H9 (cell line): ENCODE measurements around the gene MAOA. TPM values are rescaled to one million over a fixed set of nuclear protein-coding genes. Genes with fewer than 3 reads are reported as not detected.

Source experiments
- DNase-seq: peaks from one replicate; pipeline ENCODE4 v3.0.0-alpha.2; 2017
- H2AFZ ChIP-seq: one replicate; pipeline ENCODE4 v1.6.1; 2013; ENCODE audit warnings: mild to moderate bottlenecking, low read length, control low read depth, moderate library complexity
- H2AK5ac ChIP-seq: 2 replicates; pipeline ENCODE4 v1.6.1; 2013; ENCODE audit warnings: low read length, control low read depth, mixed read lengths; ENCODE audit not compliant: insufficient read length
- H2BK120ac ChIP-seq: one replicate; pipeline ENCODE4 v1.6.1; 2013; ENCODE audit warnings: low read depth, mild to moderate bottlenecking, low read length, control low read depth, inconsistent platforms; ENCODE audit not compliant: poor library complexity, severe bottlenecking
- H2BK12ac ChIP-seq: 2 replicates; pipeline ENCODE4 v1.6.1; 2013; ENCODE audit warnings: low read length, control low read depth, mixed read lengths, low read depth; ENCODE audit not compliant: insufficient read length
- H2BK15ac ChIP-seq: 2 replicates; pipeline ENCODE4 v1.6.1; 2013; ENCODE audit warnings: low read depth, low read length, control low read depth
- H2BK20ac ChIP-seq: one replicate; pipeline ENCODE4 v1.6.1; 2013; ENCODE audit warnings: low read depth, mild to moderate bottlenecking, low read length, control low read depth, inconsistent platforms; ENCODE audit not compliant: poor library complexity, severe bottlenecking
- H2BK5ac ChIP-seq: 2 replicates; pipeline ENCODE4 v1.6.1; 2013; ENCODE audit warnings: low read length, control low read depth, mixed read lengths; ENCODE audit not compliant: insufficient read length
- H3K14ac ChIP-seq: 2 replicates; pipeline ENCODE4 v1.6.1; 2013; ENCODE audit warnings: low read length, control low read depth; ENCODE audit not compliant: insufficient read depth
- H3K18ac ChIP-seq: 2 replicates; pipeline ENCODE4 v1.6.1; 2013; ENCODE audit warnings: low read depth, mild to moderate bottlenecking, mixed read lengths, low read length, control low read depth; ENCODE audit not compliant: insufficient read length
- H3K23ac ChIP-seq: 2 replicates; pipeline ENCODE4 v1.6.1; 2013; ENCODE audit warnings: low read length, control low read depth, mixed read lengths, low read depth; ENCODE audit not compliant: insufficient read length
- H3K23me2 ChIP-seq: 2 replicates; pipeline ENCODE4 v1.6.1; 2013; ENCODE audit warnings: low read depth, mild to moderate bottlenecking, mixed read lengths, low read length, control low read depth; ENCODE audit not compliant: insufficient read length, poor library complexity, severe bottlenecking
- H3K27ac ChIP-seq: 2 replicates; pipeline ENCODE4 v1.5.1; 2013; ENCODE audit warnings: low read length, control low read depth, mixed read lengths, low read depth; ENCODE audit not compliant: insufficient read length
- H3K27me3 ChIP-seq: 2 replicates; pipeline ENCODE4 v1.6.1; 2013; ENCODE audit warnings: low read length, control low read depth, inconsistent platforms; ENCODE audit not compliant: insufficient read depth
- H3K4ac ChIP-seq: 2 replicates; pipeline ENCODE4 v1.6.1; 2013; ENCODE audit warnings: low read depth, mild to moderate bottlenecking, control low read depth, inconsistent platforms, low read length, moderate library complexity
- H3K4me1 ChIP-seq: 2 replicates; pipeline ENCODE4 v1.6.1; 2013; ENCODE audit warnings: low read length, control low read depth, inconsistent platforms; ENCODE audit not compliant: insufficient read depth
- H3K4me2 ChIP-seq: 2 replicates; pipeline ENCODE4 v1.6.1; 2013; ENCODE audit warnings: low read length, control low read depth, mixed read lengths; ENCODE audit not compliant: insufficient read length, insufficient read depth
- H3K56ac ChIP-seq: 2 replicates; pipeline ENCODE4 v1.6.1; 2013; ENCODE audit warnings: low read depth, mild to moderate bottlenecking, mixed read lengths, low read length, control low read depth; ENCODE audit not compliant: insufficient read length
- H3K79me1 ChIP-seq: 2 replicates; pipeline ENCODE4 v1.6.1; 2013; ENCODE audit warnings: low read depth, mild to moderate bottlenecking, moderate library complexity, low read length, control low read depth, inconsistent platforms; ENCODE audit not compliant: insufficient read depth, poor library complexity, severe bottlenecking
- H3K79me2 ChIP-seq: 2 replicates; pipeline ENCODE4 v1.6.1; 2013; ENCODE audit warnings: low read length, control low read depth, inconsistent platforms; ENCODE audit not compliant: insufficient read depth
- H3K9ac ChIP-seq: 2 replicates; pipeline ENCODE4 v1.6.1; 2013; ENCODE audit warnings: low read length, control low read depth, mixed read lengths; ENCODE audit not compliant: insufficient read length; ENCODE audit errors: extremely low read depth
- H3K9me3 ChIP-seq: one replicate; pipeline ENCODE4 v1.6.1; 2013; ENCODE audit warnings: low read depth, low read length, inconsistent platforms; ENCODE audit not compliant: control insufficient read depth
- H3T11ph ChIP-seq: one replicate; pipeline ENCODE4 v1.6.1; 2013; ENCODE audit warnings: mild to moderate bottlenecking, low read length, control low read depth, inconsistent platforms
- H4K20me1 ChIP-seq: one replicate; pipeline ENCODE4 v1.6.1; 2013; ENCODE audit not compliant: control insufficient read depth, insufficient read length, insufficient read depth
- H4K5ac ChIP-seq: 2 replicates; pipeline ENCODE4 v1.6.1; 2013; ENCODE audit warnings: low read depth, mild to moderate bottlenecking, mixed read lengths, low read length, control low read depth; ENCODE audit not compliant: insufficient read length
- H4K8ac ChIP-seq: replicated peaks from 2 replicates; pipeline ENCODE4 v1.6.1; 2013; ENCODE audit warnings: low read length, control low read depth, mixed read lengths, low read depth; ENCODE audit not compliant: insufficient read length
- H4K91ac ChIP-seq: 2 replicates; pipeline ENCODE4 v1.6.1; 2013; ENCODE audit warnings: low read depth, mild to moderate bottlenecking, moderate library complexity, mixed read lengths, low read length, control low read depth; ENCODE audit not compliant: insufficient read length
- H3K27ac Mint-ChIP-seq, 3 experiments: 2 replicates in 2 of 3; 3 replicates in 1 of 3; pipeline ENCODE4 v1.8.0; 2020 to 2021; ENCODE audit warnings: mixed read lengths in 3 of 3, mild to moderate bottlenecking in 1 of 3, moderate library complexity in 1 of 3
- H3K27me3 Mint-ChIP-seq: 2 replicates; pipeline ENCODE4 v1.8.0; 2021; ENCODE audit warnings: low read depth, mild to moderate bottlenecking, moderate library complexity, mixed read lengths
- H3K36me3 Mint-ChIP-seq, 3 experiments: 2 replicates in 2 of 3; 3 replicates in 1 of 3; pipeline ENCODE4 v1.8.0; 2020 to 2021; ENCODE audit warnings: low read depth in 3 of 3, mixed read lengths in 3 of 3; ENCODE audit not compliant: insufficient read depth in 1 of 3
- H3K4me1 Mint-ChIP-seq, 2 experiments: 2 replicates each; pipeline ENCODE4 v1.8.0; 2020; ENCODE audit warnings: mixed read lengths in 2 of 2
- H3K4me3 Mint-ChIP-seq, 2 experiments: 2 replicates in 1 of 2; 3 replicates in 1 of 2; pipeline ENCODE4 v1.8.0; 2020 to 2021; ENCODE audit warnings: mild to moderate bottlenecking in 2 of 2, mixed read lengths in 2 of 2, moderate library complexity in 1 of 2
- H3K9me3 Mint-ChIP-seq, 2 experiments: 2 replicates in 1 of 2; 3 replicates in 1 of 2; pipeline ENCODE4 v1.8.0; 2020; ENCODE audit warnings: mild to moderate bottlenecking in 2 of 2, mixed read lengths in 2 of 2, moderate library complexity in 1 of 2
- CTCF ChIP-seq: fragments of 200-600 bp; sonication (generic); conservative IDR thresholded peaks from 3 replicates; pipeline ENCODE4 v1.8.0; 2021; ENCODE audit warnings: antibody characterized with exemption, mild to moderate bottlenecking
- WGBS: extraction: QIAGEN DNeasy Blood & Tissue Kit; methylation state at CpG from one replicate; pipeline ENCODE4 v1.1.7; 2013; ENCODE audit warnings: missing lambda C conversion rate, low lambda C conversion rate, mixed read lengths; ENCODE audit not compliant: insufficient read length; ENCODE audit errors: extremely low coverage; 5-methylcytosine and 5-hydroxymethylcytosine counted together
- total RNA-seq: library from RNA; stranded (reverse); gene quantifications from 2 replicates; pipeline ENCODE4 v1.2.1, GENCODE V29; 2021

MAOA gene
- total RNA-seq, 1 experiment from 2014 or later, result 0.28 TPM

GRCh38 chrX:43702079-43702524, 46.0 kb downstream of the MAOA start:
- Histone ChIP-seq H4K8ac (no peak overlapping the region), H2AK5ac (no peak overlapping the region), H3T11ph (no peak overlapping the region), H3K14ac (no peak overlapping the region), H4K20me1 (no peaks in the 10 kb centered on the region), H3K79me2 (no peaks in the 10 kb centered on the region), H2BK120ac (no peak overlapping the region), H4K5ac (no peak overlapping the region), H3K56ac (no peak overlapping the region), H3K9me3 (no peaks in the 10 kb centered on the region), H3K79me1 (no peaks in the 10 kb centered on the region), H2AFZ (no peak overlapping the region), H3K9ac (no peak overlapping the region), H2BK15ac (no peak overlapping the region), H2BK12ac (no peak overlapping the region), H4K91ac (no peak overlapping the region), H3K4ac (no peak overlapping the region), H3K4me1 (no peaks in the 10 kb centered on the region), H2BK20ac (no peak overlapping the region), H3K4me2 (no peak overlapping the region), H2BK5ac (no peak overlapping the region), H3K23ac (no peak overlapping the region), H3K27ac (no peak overlapping the region), H3K27me3 (no peaks in the 10 kb centered on the region), H3K23me2 (no peaks in the 10 kb centered on the region), H3K18ac (no peak overlapping the region)
- no peak for TF ChIP-seq CTCF
- WGBS, result no CpG with 5 or more reads among the region's 2 CpGs
- peaks cover 4 to 9% of the 10 kb centered on the region in 2 experiments for H3K4me1 Mint-ChIP-seq
- no peak overlapping the region for H3K4me3 Mint-ChIP-seq
- no peak overlapping the region for H3K27ac Mint-ChIP-seq
- DNase-seq, result no peak
- no peaks in the 10 kb centered on the region for H3K36me3 Mint-ChIP-seq
- peaks cover 1% of the 10 kb centered on the region; the same call in 1 of the 2 replicates for H3K27me3 Mint-ChIP-seq
- H3K9me3 Mint-ChIP-seq, result peaks cover 48 to 53% of the 10 kb centered on the region in 2 experiments
